Activated CD8-positive, alpha-beta T cell treated with anti-CD3 and anti-CD28 coated beads for 36 hours (primary cell): Measurements from ENCODE around the gene AP1B1. TPM values are rescaled to one million over a fixed set of nuclear protein-coding genes. Genes with fewer than 3 reads are reported as not detected.

Experiments used
- ATAC-seq: fragments of 200-7000 bp; cut with Tn5 transposase; one replicate; pipeline ENCODE4 v1.10.0; 2021; ENCODE audit warnings: mild to moderate bottlenecking, moderate library complexity
- CTCF ChIA-PET: fragments of 350-600 bp; sonication (Branson Sonifier 250); formaldehyde crosslinking; loops from one replicate; lab custom pipeline; 2021; ENCODE audit warnings: antibody characterized with exemption; lab: Charles Lee
- POLR2A ChIA-PET: fragments of 350-600 bp; sonication (Branson Sonifier 250); formaldehyde crosslinking; loops from one replicate; lab custom pipeline; 2021; ENCODE audit warnings: antibody characterized with exemption; lab: Charles Lee
- DNase-seq: peaks from one replicate; pipeline ENCODE4 v3.0.0-alpha.2; 2020
- H3K27ac Mint-ChIP-seq: one replicate; pipeline ENCODE4 v1.8.0; 2021; ENCODE audit warnings: mild to moderate bottlenecking, mixed read lengths
- H3K27me3 Mint-ChIP-seq: one replicate; pipeline ENCODE4 v1.8.0; 2021; ENCODE audit warnings: mixed read lengths
- H3K36me3 Mint-ChIP-seq: one replicate; pipeline ENCODE4 v1.8.0; 2021; ENCODE audit warnings: low read depth, mixed read lengths
- H3K4me1 Mint-ChIP-seq: one replicate; pipeline ENCODE4 v1.8.0; 2021; ENCODE audit warnings: low read depth, mixed read lengths
- H3K4me3 Mint-ChIP-seq: one replicate; pipeline ENCODE4 v1.8.0; 2021; ENCODE audit warnings: mild to moderate bottlenecking, moderate library complexity, mixed read lengths
- H3K9me3 Mint-ChIP-seq: one replicate; pipeline ENCODE4 v1.8.0; 2021; ENCODE audit warnings: mixed read lengths
- intact Hi-C: fragments of 100-400 bp; cut with micrococcal nuclease; formaldehyde crosslinking; loops from one replicate; pipeline ENCODE4 v1.10.0; 2022
- total RNA-seq, 2 experiments: library from RNA; stranded (reverse); gene quantifications; one replicate each; pipeline ENCODE4 v1.2.3, GENCODE V29; 2021
- TF ChIP-seq, protein P1 (sequence below): fragments of 200-600 bp; IDR thresholded peaks from one replicate; pipeline ENCODE4 v1.8.0; 2022; ENCODE audit warnings: antibody characterized with exemption, mild to moderate bottlenecking

AP1B1 gene
- total RNA-seq, 2 experiments from 2014 or later, result 57.5 to 59.0 TPM

- ATAC-seq (no peak), DNase-seq (no peak)
- TF ChIP-seq, protein P1, sequence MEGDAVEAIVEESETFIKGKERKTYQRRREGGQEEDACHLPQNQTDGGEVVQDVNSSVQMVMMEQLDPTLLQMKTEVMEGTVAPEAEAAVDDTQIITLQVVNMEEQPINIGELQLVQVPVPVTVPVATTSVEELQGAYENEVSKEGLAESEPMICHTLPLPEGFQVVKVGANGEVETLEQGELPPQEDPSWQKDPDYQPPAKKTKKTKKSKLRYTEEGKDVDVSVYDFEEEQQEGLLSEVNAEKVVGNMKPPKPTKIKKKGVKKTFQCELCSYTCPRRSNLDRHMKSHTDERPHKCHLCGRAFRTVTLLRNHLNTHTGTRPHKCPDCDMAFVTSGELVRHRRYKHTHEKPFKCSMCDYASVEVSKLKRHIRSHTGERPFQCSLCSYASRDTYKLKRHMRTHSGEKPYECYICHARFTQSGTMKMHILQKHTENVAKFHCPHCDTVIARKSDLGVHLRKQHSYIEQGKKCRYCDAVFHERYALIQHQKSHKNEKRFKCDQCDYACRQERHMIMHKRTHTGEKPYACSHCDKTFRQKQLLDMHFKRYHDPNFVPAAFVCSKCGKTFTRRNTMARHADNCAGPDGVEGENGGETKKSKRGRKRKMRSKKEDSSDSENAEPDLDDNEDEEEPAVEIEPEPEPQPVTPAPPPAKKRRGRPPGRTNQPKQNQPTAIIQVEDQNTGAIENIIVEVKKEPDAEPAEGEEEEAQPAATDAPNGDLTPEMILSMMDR, result no peak
- H3K4me3 Mint-ChIP-seq, result no peak overlapping the region
- POLR2A ChIA-PET, result no interaction called here
- H3K4me1 Mint-ChIP-seq, result no peaks in the 10 kb centered on the region
- intact Hi-C loops, result no loop called here
- no peak overlapping the region for H3K27ac Mint-ChIP-seq
- H3K9me3 Mint-ChIP-seq, result no peaks in the 10 kb centered on the region
- H3K27me3 Mint-ChIP-seq, result no peaks in the 10 kb centered on the region
- CTCF ChIA-PET, result no interaction called here
- peaks cover 32% of the 10 kb centered on the region for H3K36me3 Mint-ChIP-seq
These were observed 46.2 kb downstream of the AP1B1 start for GRCh38 chr22:29342177-29342576.

GRCh38 chr22:29341849-29342127 is 46.6 kb downstream of the AP1B1 start:
- Mint-ChIP-seq H3K36me3 (peaks cover 33% of the 10 kb centered on the region), H3K27me3 (no peaks in the 10 kb centered on the region), H3K4me3 (no peak overlapping the region), H3K27ac (no peak overlapping the region), H3K4me1 (no peaks in the 10 kb centered on the region), H3K9me3 (no peaks in the 10 kb centered on the region)
- ATAC-seq (no peak), DNase-seq (no peak)
- intact Hi-C loops, result no loop called here
- POLR2A ChIA-PET, result interaction anchor here (0.6 kb wide), 1 partner anchor 519 kb away, joined by 3 read pairs; no protein-coding TSS in a partner anchor
- TF ChIP-seq, protein P1, result no peak
- CTCF ChIA-PET, result no interaction called here

DNA sequence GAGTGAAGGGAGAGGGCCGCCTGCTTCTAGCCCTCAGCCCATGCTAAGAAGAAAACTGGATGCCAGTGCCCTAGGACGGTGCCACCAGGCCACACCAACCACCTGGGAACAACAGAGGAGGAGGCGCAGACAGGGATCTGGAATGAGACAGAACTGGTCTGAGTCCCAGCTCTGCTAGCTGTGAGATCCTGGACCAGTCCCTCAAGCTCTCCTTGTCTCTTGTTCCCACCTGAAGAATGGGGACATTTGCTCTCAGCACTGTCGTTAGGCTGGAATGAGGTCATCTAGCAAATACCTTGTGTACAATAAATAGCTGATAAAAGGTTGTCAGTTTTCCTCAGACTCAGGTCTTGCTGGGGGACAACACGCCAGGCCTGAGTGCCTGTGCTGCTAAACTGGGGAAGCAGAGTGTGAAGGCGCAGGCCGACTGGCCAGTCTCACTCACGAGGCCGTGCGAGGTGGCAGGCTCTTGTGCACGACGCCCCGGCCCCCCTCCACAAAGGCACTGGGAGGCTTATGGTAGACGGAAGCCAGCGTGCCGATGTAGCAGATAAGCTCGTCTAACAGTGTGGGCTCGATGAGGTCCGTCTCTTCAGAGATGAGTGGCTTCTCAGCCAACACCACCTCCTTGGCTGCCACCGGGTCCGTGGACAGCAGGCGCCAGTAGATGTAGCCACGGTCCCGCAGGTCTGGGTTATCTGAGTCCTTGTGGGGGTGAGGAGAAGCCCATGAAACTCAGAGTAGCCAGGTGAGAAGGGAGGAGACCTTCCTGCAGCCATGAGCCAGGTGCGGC is 47.1 kb downstream of the AP1B1 start:
- Mint-ChIP-seq H3K4me3 (no peak overlapping the region), H3K27me3 (no peaks in the 10 kb centered on the region), H3K27ac (no peak overlapping the region), H3K36me3 (peaks cover 30% of the 10 kb centered on the region), H3K9me3 (no peaks in the 10 kb centered on the region), H3K4me1 (no peaks in the 10 kb centered on the region)
- TF ChIP-seq, protein P1, result no peak
- intact Hi-C loops, result no loop called here
- DNase-seq, result no peak
- CTCF ChIA-PET, result interaction anchor here (1.5 kb wide), 1 partner anchor 28 kb away, joined by 4 read pairs; no protein-coding TSS in a partner anchor
- no peak for ATAC-seq
- POLR2A ChIA-PET, result interaction anchor here (0.6 kb wide), 1 partner anchor 519 kb away, joined by 3 read pairs; no protein-coding TSS in a partner anchor

GRCh38 chr22:29340566-29340965 is 47.8 kb downstream of the AP1B1 start:
- H3K27me3 Mint-ChIP-seq, result no peaks in the 10 kb centered on the region
- no peak overlapping the region for H3K27ac Mint-ChIP-seq
- POLR2A ChIA-PET, result no interaction called here
- DNase-seq, result no peak
- no peaks in the 10 kb centered on the region for H3K9me3 Mint-ChIP-seq
- no peak overlapping the region for H3K4me3 Mint-ChIP-seq
- CTCF ChIA-PET, result interaction anchor here (1.5 kb wide), 1 partner anchor 27 kb away, joined by 4 read pairs; no protein-coding TSS in a partner anchor
- no peaks in the 10 kb centered on the region for H3K4me1 Mint-ChIP-seq
- no peak for ATAC-seq
- TF ChIP-seq, protein P1, result no peak
- intact Hi-C loops, result no loop called here
- peaks cover 30% of the 10 kb centered on the region for H3K36me3 Mint-ChIP-seq
